HepG2 (cell line): ENCODE data around the gene ZDHHC18. TPM values are rescaled to one million over a fixed set of nuclear protein-coding genes. Genes with fewer than 3 reads are reported as not detected.
A peak's percentile ranks its signal among the peaks of the same experiment; 100 is the strongest.

Source experiments
- ERF ChIP-seq: IDR thresholded peaks from 2 replicates; pipeline ENCODE4 v1.6.1; 2018; ENCODE audit warnings: missing biosample characterization, missing genetic modification reagents
- HMGA1 ChIP-seq: sonication (generic); formaldehyde crosslinking; conservative IDR thresholded peaks from 2 replicates; pipeline ENCODE4 v1.4.0; 2020; ENCODE audit warnings: missing genetic modification reagents
- HNRNPH1 ChIP-seq: fragments of 200-400 bp; formaldehyde crosslinking; optimal IDR thresholded peaks from 2 replicates; pipeline ENCODE3; 2017; ENCODE audit warnings: mild to moderate bottlenecking, low read depth, low read length
- HOXA5 ChIP-seq: sonication (generic); formaldehyde crosslinking; IDR thresholded peaks from 2 replicates; pipeline ENCODE4 v1.4.0; 2020; ENCODE audit warnings: missing genetic modification reagents
- ISX ChIP-seq: sonication (generic); formaldehyde crosslinking; conservative IDR thresholded peaks from 2 replicates; pipeline ENCODE4 v1.5.0; 2020; ENCODE audit warnings: missing genetic modification reagents
- MNT ChIP-seq: fragments of 450-650 bp; IDR thresholded peaks from 2 replicates; pipeline ENCODE4 v1.6.1; 2016
- NFYC ChIP-seq: IDR thresholded peaks from 2 replicates; pipeline ENCODE4 v1.6.1; 2016; ENCODE audit warnings: missing genetic modification reagents, missing compliant biosample characterization
- NRL ChIP-seq: sonication (generic); formaldehyde crosslinking; IDR thresholded peaks from 2 replicates; pipeline ENCODE4 v1.5.0; 2020; ENCODE audit warnings: missing genetic modification reagents, mild to moderate bottlenecking, moderate library complexity, borderline replicate concordance
- PHF8 ChIP-seq: sonication (generic); formaldehyde crosslinking; IDR thresholded peaks from 2 replicates; pipeline ENCODE4 v1.5.0; 2020; ENCODE audit warnings: missing genetic modification reagents
- PLRG1 ChIP-seq: fragments of 450-650 bp; conservative IDR thresholded peaks from 2 replicates; pipeline ENCODE4 v1.6.1; 2016
- PRPF4 ChIP-seq: fragments of 200-400 bp; formaldehyde crosslinking; IDR thresholded peaks from 2 replicates; pipeline ENCODE4 v1.6.1; 2016; ENCODE audit warnings: low read length, low read depth; ENCODE audit not compliant: poor library complexity, severe bottlenecking
- SOX13 ChIP-seq, 3 experiments: fragments of 450-650 bp in 1 of 3; sonication (generic) in 1 of 3; formaldehyde crosslinking in 1 of 3; IDR thresholded peaks in 2 of 3; conservative IDR thresholded peaks in 1 of 3; 2 replicates each; pipeline versions ENCODE4 v1.5.0 to v1.6.1; 2016 to 2020; ENCODE audit warnings: antibody characterized with exemption in 1 of 3, mild to moderate bottlenecking in 1 of 3, missing compliant biosample characterization in 1 of 3, missing genetic modification reagents in 1 of 3, moderate library complexity in 1 of 3
- SRF ChIP-seq: IDR thresholded peaks from 2 replicates; pipeline ENCODE4 v1.6.1; 2011; ENCODE audit warnings: mild to moderate bottlenecking, low read depth, low read length, moderate library complexity
- ZBTB37 ChIP-seq: sonication (generic); formaldehyde crosslinking; IDR thresholded peaks from 2 replicates; pipeline ENCODE4 v1.4.0; 2020; ENCODE audit warnings: mild to moderate bottlenecking, missing genetic modification reagents
- ZNF160 ChIP-seq: sonication (generic); formaldehyde crosslinking; IDR thresholded peaks from 2 replicates; pipeline ENCODE4 v1.8.0; 2022; ENCODE audit warnings: mild to moderate bottlenecking, inconsistent platforms, missing genetic modification reagents
- ZNF225 ChIP-seq: sonication (generic); formaldehyde crosslinking; IDR thresholded peaks from 2 replicates; pipeline ENCODE4 v1.4.0; 2020; ENCODE audit warnings: mild to moderate bottlenecking, missing genetic modification reagents
- ZNF263 ChIP-seq: sonication (generic); formaldehyde crosslinking; IDR thresholded peaks from 2 replicates; pipeline ENCODE4 v1.4.0; 2020; ENCODE audit warnings: missing genetic modification reagents
- ZNF331 ChIP-seq: sonication (generic); formaldehyde crosslinking; IDR thresholded peaks from 2 replicates; pipeline ENCODE4 v1.4.0; 2020; ENCODE audit warnings: missing genetic modification reagents
- ZNF354B ChIP-seq: sonication (generic); formaldehyde crosslinking; IDR thresholded peaks from 2 replicates; pipeline ENCODE4 v1.8.0; 2022; ENCODE audit warnings: mild to moderate bottlenecking, missing genetic modification reagents
- ZNF652 ChIP-seq: IDR thresholded peaks from 2 replicates; pipeline ENCODE4 v1.6.1; 2016; ENCODE audit warnings: low read depth, borderline replicate concordance
- ZNF710 ChIP-seq: sonication (generic); formaldehyde crosslinking; IDR thresholded peaks from 2 replicates; pipeline ENCODE4 v1.5.0; 2020; ENCODE audit warnings: mild to moderate bottlenecking, missing genetic modification reagents, borderline replicate concordance
- ZNF800 ChIP-seq: sonication (generic); formaldehyde crosslinking; IDR thresholded peaks from 2 replicates; pipeline ENCODE4 v1.4.0; 2020; ENCODE audit warnings: missing genetic modification reagents
- ZSCAN20 ChIP-seq: sonication (generic); formaldehyde crosslinking; IDR thresholded peaks from 2 replicates; pipeline ENCODE4 v1.4.0; 2020; ENCODE audit warnings: missing genetic modification reagents, mild to moderate bottlenecking, borderline replicate concordance
- polyA plus RNA-seq, 8 experiments: library from polyadenylated mRNA; depleted of rRNA in 3 of 8; stranded (reverse) in 7 of 8; unstranded in 1 of 8; fragments of >200 nt; fragmentation: Illumina TruSeq in 4 of 8; extraction: Trizol in 4 of 8; gene quantifications; 2 replicates each; pipeline versions ENCODE4 v1.2.1 to v1.2.3, GENCODE V29; 2011 to 2016; ENCODE audit warnings: low read depth in 4 of 8, missing spikeins in 1 of 8, mixed read lengths in 1 of 8; ENCODE audit not compliant: insufficient read depth in 1 of 8
- total RNA-seq, 5 experiments: library from RNA; depleted of rRNA; stranded (reverse); fragments of >200 nt; fragmentation: Illumina TruSeq; extraction: Trizol; gene quantifications; 2 replicates each; pipeline ENCODE4 v1.2.3, GENCODE V29; 2016; ENCODE audit warnings: low read depth in 1 of 5

The ZDHHC18 gene
- total and polyA plus RNA-seq, 2 of the 13 experiments (the other 11 are each of a cell fraction or from before 2014, with no cell fraction given): 13.2 to 35.3 TPM

- peak; percentile 34; the same call in 1 of the 2 replicates for TF ChIP-seq HOXA5 (CRISPR knock-in tag)
- no peak for TF ChIP-seq HNRNPH1
- no peak for TF ChIP-seq PRPF4
- 0 out of 2 replicates have a peak, but pooled peaks have one; percentile 45 for TF ChIP-seq SOX13 (IDR thresholded peaks at IDR 0.05)
- TF ChIP-seq SOX13 (CRISPR knock-in tag; conservative IDR thresholded peaks at IDR 0.05 in 1 of 2, IDR thresholded peaks at IDR 0.05 in 1 of 2): peak in 1 of 2 experiments; percentile 84; a peak in 2 of 4 replicates
- no peak for TF ChIP-seq ZSCAN20 (CRISPR knock-in tag)
- no peak for TF ChIP-seq ZNF652 (CRISPR knock-in tag)
- no peak for TF ChIP-seq ZNF225 (CRISPR knock-in tag)
- TF ChIP-seq MNT: no peak
- no peak for TF ChIP-seq ZNF800 (CRISPR knock-in tag)
- peak; percentile 46; the same call in 1 of the 2 replicates for TF ChIP-seq PHF8 (CRISPR knock-in tag)
- no peak for TF ChIP-seq ZNF263 (CRISPR knock-in tag)
- peak; percentile 48; the same call in 1 of the 2 replicates for TF ChIP-seq ZNF331 (CRISPR knock-in tag)
- TF ChIP-seq ZNF710 (CRISPR knock-in tag): peak; percentile 81; the same call in 1 of the 2 replicates
- no peak for TF ChIP-seq ISX (CRISPR knock-in tag)
- 0 out of 2 replicates have a peak, but pooled peaks have one; percentile 39 for TF ChIP-seq ZNF160 (CRISPR knock-in tag)
- 0 out of 2 replicates have a peak, but pooled peaks have one; percentile 5 for TF ChIP-seq SRF
- peak; percentile 73 for TF ChIP-seq NFYC
- no peak for TF ChIP-seq HMGA1 (CRISPR knock-in tag)
- peak; percentile 73; the same call in 1 of the 2 replicates for TF ChIP-seq ZBTB37 (CRISPR knock-in tag)
- TF ChIP-seq NRL (CRISPR knock-in tag): no peak
- peak; percentile 67 for TF ChIP-seq ERF
- TF ChIP-seq ZNF354B (CRISPR knock-in tag): no peak
- no peak for TF ChIP-seq PLRG1
Observed at GRCh38 chr1:26784023-26784871, 42.2 kb upstream of the ZDHHC18 start (continued).
